NCI-H2196 treated with DMSO at 0.1 percent for 48 hours (cell line): Measurements from ENCODE around the gene EVX2.

Source experiments
- DNase-seq: peaks from one replicate; lab custom pipeline; 2025; ENCODE audit not compliant: unreplicated experiment; lab: John Stamatoyannopoulos, UW

Gene EVX2

DNA sequence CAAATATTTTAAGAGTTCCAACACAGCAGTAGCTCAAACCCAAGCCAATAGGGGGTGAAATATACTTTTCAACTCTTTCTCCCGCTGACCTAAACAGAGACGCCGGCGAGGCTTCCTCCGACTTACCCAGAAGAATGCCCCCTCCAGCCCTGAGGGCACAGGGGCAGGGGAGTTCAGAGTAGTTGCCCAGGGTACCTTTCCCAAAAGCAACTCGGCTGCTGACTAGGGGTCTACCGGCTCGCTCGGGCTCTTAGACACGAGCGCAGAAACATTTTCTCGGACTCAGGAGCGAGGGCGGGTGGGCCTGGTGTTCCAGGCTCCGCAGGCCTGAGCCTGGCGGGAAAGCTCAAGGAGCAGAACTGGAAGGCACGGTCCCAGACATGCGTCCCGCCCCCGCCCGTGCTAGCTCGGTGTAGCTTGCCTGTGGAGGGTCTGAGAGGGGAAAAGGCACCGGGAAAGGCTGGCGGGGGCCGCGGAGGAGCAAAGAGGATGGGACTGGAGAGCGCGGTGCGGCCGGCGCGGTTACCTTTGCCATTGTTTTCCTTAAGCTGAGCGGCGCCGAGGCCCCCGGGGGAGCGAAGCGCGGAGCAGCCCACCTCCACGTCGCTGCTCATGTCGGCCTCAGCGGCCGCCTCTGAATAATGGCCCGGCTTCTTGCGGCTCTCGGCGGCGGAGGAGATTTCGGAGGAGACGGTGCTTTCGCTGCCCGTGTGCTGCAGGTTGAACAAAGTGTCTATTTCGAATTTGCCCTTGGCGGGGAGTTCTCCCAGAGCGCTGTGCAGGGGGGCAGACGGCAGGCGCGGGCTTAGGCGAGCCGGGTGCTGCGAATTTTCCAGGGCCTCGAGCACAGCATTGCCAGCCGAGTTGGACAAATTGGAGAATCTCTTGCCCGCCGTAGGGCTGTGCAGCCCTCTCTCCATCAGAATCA lies 674 bp downstream of the EVX2 start:
- no peak for DNase-seq

GRCh38 chr2:176082525-176082823 lies 1.3 kb downstream of the EVX2 start:
- no peak for DNase-seq

GRCh38 chr2:176081837-176082524 lies 1.8 kb downstream of the EVX2 start:
- no peak for DNase-seq

- no peak for DNase-seq
Observed at GRCh38 chr2:176081376-176081836, 2.4 kb downstream of the EVX2 start.

DNA sequence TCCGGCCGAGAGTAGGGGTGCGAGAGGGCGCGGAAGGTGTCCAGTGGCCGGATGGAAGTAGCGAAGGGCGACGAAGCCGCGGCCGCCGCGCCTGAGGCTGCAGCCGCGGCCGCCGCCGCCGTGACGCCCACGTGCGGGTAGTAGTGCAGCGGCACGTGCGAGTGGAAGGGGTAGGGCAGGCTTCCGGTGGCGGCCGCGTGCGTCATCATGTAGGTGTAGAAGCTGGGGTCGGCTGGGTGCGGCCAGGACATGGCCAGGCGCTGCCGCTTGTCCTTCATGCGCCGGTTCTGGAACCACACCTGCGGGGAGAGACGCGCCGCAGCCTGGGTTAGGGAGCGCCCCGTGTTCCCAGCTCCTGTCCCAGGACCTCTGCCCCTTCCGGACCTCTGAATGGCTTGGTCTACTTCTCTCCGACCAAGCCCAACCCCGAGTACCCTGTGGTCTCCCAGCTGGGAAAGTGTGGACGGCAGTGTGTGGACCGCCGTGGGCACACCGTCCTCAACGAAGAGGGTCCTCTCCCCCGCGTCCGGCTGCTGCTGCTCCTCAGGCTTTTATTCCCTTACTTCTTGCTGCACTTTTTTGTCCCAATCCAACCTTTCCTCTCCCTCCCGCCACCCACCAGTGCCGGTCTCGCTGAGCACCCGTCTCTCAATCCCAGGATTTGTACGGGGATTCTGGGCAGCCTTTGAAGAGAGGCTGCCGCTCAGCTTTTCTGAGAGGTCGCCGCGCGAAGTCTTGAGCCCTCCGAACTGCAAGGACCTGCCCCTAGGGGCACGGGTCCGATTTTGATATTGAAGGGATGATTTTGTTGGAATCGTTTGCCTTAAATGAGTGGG lies 3.0 kb downstream of the EVX2 start:
- DNase-seq = no peak

DNA sequence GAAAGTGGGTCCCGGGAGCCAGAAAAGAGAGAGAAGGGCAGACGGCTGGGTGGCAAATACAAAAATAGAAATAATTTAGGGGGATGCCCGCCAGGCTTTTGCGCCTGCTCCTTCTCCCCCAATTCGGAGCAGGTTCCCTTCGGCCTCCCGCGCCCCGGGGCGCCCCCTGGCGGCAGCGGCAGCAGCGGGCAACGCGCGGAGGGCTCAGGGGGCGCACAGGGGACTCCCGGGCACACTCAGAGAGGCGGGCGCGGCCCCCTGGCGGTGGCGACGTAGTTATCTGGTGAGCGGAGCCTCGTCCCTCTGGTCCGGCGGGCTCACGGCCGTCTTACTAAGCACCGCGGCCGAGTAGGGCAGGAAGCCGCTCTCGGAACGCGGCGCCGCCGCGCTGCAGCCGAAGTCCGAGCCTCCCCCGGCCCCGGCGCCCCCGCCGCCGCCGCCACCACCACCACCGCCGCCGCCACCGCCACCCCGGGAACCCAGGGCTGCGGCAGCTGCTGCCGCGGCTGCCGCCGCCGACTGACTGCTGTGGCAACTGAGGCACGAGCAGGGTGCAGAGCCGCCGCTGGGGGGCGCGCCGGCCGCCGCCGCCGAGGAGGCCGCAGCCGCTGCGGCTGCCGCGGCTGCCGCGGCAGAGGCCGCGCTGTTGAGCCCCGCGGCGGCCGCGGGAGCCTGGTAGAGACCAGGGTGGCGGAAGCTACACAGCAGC lies 3.8 kb downstream of the EVX2 start:
- no peak for DNase-seq

- no peak for DNase-seq
Observed at GRCh38 chr2:176079285-176079830, 4.4 kb downstream of the EVX2 start.

DNA sequence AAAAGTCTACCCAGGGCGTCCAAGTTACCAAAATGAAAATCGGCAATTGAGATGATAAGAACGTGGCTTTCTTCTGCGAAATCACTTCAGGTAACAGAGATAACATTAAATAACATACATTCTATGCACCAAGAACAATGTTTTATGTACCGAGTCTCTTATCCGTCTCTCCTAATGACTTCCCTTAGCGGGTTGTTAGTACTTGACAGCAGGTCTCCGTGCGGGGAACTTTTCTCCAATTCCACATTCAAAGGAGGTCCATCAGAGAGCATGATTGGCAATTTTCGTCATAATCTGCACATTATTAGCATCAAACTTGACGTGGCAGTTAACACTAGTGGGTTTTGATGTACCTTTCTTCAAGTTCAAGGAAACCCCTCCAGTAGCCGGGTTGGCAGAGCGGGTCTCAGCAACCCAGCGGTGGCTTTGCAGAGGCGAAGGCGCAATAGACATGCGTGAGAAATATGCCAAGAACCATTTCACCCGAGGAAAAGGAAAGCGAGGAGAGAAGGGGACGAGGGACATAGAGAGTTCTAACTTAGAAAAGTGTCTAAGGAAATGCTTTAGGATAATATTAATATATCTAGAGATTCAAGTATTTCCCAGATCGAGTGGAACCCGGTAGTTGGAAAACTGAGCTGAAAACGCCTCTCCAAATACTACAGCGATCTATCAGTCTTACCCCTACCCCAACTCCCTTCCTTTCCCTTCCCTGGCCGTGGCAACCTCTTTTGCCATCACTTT lies 5.0 kb downstream of the EVX2 start:
- no peak for DNase-seq

DNA sequence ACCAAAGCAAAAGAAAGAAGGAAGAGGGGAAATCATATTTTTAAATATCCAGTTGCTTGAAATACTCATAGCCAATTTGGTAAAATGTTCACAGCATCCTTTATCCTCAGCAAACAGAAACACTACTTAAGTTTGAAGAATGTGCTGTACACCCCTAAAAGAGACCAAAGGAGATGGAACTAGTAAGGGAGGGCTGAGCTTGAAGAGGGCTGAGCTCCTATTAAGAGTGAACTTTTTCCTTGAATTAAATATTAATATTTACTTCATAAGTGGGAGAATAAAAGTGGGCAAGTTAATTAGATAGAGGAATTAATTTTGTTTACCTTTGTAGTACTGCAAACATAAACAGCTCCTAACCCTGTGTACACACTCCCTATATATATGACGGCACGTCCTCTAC lies 7.0 kb downstream of the EVX2 start:
- no peak for DNase-seq

GRCh38 chr2:176076063-176076462 lies 7.7 kb downstream of the EVX2 start:
- DNase-seq = no peak

DNA sequence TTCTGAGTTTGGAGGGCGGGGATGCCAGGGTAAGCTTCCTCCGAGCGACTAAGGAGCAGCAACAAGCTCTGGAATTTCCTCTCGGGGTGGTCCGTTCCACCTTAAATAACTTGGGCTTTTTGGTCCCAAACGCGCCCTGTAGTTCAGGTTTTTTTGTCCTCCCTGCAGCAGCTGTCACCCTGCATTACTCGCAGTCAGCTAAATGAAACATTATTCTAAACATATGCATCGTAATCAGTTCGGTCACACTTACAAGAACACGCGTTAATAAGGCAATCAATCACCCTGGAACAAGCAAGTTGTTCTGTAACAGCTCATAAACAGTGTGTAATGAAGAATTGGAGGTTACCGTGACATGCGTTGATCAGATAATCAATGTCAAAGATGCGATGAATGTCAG lies 8.3 kb downstream of the EVX2 start:
- no peak for DNase-seq

DNA sequence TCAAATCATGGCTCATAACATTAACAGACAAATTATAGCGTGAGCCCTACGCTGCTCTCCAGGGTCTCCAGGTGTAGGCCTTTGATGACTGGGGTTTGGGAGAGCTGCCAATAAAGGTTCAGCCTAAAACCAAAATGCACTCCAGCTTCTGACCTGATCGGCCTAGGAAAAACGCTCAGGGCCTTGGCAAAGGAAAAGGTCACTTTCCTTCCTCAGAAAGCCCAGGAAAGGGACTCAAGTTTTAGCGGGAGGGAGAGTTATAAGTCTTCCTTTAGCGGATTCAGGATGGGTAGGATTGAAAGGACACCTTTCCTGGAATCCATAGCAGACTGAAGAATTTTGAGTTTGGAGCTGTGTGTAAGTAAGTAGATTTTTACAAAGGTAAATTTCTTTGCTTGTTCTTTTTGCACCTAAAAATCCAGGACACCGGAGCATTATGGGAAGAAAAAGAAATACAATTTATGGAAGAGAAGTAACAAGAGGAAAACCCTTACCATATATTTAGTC lies 8.8 kb downstream of the EVX2 start:
- no peak for DNase-seq

DNA sequence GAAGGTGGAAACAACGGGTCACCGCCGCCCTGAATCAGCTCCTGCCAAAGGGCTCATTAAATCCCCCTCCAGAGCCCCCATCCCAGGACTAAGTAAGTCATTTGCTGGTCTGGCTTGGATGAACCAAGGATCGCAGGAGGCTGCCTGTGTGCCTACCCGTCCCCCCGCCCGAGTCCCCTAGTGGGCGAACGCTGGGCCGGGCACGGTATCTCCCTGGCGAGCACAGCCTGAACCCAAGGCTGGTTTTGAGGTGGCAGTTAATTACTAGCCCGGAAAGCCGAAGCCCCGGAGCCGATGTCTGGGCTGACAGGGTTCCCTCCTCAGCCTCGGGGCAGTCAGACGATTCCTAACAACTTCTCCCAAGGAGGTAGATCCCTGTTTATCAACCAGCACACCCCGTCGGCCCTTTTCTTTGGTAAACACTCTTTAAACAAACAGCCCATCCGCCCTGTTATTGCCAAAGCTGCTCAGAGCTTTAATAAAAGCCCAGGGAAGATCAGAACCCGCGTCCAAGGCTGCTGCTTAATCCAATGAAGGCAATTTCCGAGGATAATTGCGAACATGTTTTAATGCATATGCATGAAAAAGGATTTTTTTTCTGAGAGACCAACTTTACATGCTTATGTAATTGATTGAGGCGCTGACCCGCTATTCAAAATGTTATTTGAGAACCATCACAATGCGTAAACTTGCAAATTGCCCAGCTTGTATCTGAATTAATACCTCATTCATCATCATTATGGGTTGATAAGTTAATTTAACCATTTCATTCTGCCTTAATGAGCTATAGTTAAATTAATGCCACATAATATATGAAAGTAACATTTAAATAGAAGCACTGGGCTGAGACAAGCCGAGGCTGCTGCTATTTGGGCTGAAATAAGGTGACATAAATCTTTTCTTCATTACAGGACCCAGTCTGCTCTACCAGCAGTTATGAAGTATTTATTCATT lies 10.5 kb downstream of the EVX2 start:
- DNase-seq = no peak

GRCh38 chr2:176072292-176072669 lies 11.5 kb downstream of the EVX2 start:
- no peak for DNase-seq

GRCh38 chr2:176071330-176072291 lies 12.2 kb downstream of the EVX2 start:
- DNase-seq = no peak

DNA sequence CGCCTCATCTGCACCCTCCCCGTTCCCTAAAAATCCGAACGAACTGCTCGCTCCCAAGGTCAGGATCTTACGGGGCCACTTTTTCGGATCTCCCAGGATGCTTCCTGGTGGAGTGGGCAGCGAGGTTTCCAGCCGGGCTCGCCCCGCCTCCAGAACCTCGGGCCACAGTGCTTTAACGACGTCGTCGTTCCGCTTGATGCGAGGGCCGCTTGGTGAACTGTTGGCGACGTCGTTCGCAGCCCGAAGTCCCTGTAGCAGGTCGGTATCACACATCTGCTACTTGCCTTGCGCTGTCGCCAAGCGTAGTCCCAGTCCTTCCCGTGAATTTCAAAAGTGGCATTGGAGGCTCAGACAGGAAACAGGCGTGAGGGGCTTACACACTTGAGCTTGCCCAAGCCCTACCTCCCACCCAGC lies 15.3 kb downstream of the EVX2 start:
- no peak for DNase-seq

DNA sequence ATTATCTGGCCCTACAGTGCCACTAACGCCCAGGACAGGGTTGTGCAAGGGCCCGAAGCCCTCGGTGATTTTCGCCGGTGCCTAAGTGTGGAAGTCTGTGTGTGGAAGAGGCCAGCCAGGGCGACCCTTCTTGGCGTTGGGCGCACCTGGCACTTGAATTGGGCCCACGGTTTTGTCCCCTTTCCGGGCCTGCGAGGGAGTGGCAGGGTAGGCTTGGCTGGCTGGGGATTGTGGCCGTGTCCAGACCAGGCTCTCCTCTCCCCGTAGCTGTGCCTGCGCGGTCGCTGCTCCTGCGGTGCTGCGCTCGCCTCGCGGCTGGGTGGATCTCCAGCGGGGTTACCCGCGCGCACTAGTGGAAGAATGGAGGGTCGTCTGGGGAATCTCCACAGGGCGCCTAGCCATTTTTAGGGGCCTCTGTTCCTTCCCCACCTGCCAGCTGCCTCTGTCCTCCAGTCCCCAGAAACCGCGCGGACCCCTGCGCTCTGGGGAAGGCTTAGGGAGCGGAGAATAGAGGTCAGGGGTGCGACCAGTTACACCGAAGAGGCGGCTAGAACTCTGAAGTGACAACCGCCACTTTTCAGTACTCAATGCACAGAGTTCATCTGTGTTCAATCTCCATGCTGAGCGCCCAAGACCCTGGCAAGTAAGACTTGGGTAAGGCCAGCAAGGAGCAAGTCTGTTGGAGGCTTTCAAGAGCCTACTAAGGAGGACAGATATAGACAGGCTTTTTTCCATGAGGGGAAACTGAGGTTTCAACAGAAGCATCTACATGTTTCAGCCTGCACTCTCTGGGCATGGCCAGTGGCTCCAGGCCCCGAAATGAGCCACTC lies 16.0 kb downstream of the EVX2 start:
- DNase-seq = no peak
